ENCODE data around the gene NUDT12. TPM values are rescaled to one million over a fixed set of nuclear protein-coding genes. Genes with fewer than 3 reads are reported as not detected.

Gene NUDT12
- total RNA-seq, 1 experiment from 2014 or later: 9.2 TPM

- BruUV-seq (replicated peaks): no TSS peak
- in situ Hi-C loops (cut with HindIII; ENCODE audit: low pct_unique_long_range_greater_than_20kb, low sequenced_read_pairs) (no loop called here), intact Hi-C loops (cut with micrococcal nuclease; ENCODE audit: unreplicated experiment) (no loop called here)
- no peak overlapping the region for H3K4me3 ChIP-seq (ENCODE audit: low read depth in 2 of 2, low read length in 2 of 2)
- no peak overlapping the region for H3K27ac ChIP-seq (ENCODE audit: low read length)
- no peaks in the 10 kb centered on the region for H3K36me3 ChIP-seq (ENCODE audit: control insufficient read depth, insufficient read depth, low read length)
- POLR2A ChIA-PET: no interaction called here
- TF ChIP-seq TCF7L2 (IDR thresholded peaks at IDR 0.05; ENCODE audit: low read depth, low read length) (no peak), REST (IDR thresholded peaks at IDR 0.05; ENCODE audit: insufficient read depth in 1 of 2, low read depth in 2 of 2, low read length in 1 of 2) (no peak), CTCF (IDR thresholded peaks at IDR 0.05) (no peak), SIN3A (IDR thresholded peaks at IDR 0.05; ENCODE audit: borderline replicate concordance, insufficient read depth, low read depth, low read length) (no peak), POLR2AphosphoS5 (IDR thresholded peaks at IDR 0.05; ENCODE audit: low read depth, low read length) (no peak)
- ATAC-seq (no peak), DNase-seq (ENCODE audit: low read depth, low spot score) (no peak)
- CTCF ChIA-PET: no interaction called here
- no peaks in the 10 kb centered on the region for H3K4me1 ChIP-seq (ENCODE audit: control insufficient read depth, insufficient read depth, low read length)
- no peaks in the 10 kb centered on the region for H3K9me3 ChIP-seq (ENCODE audit: control insufficient read depth, insufficient read depth, low read depth, low read length)
- H3K27me3 ChIP-seq (ENCODE audit: control insufficient read depth, insufficient read depth, low read length): 0 out of 2 replicates have a peak, but pooled peaks cover 2% of the 10 kb centered on the region
Measured at GRCh38 chr5:103514371-103514770, 48.2 kb downstream of the NUDT12 start.

DNA sequence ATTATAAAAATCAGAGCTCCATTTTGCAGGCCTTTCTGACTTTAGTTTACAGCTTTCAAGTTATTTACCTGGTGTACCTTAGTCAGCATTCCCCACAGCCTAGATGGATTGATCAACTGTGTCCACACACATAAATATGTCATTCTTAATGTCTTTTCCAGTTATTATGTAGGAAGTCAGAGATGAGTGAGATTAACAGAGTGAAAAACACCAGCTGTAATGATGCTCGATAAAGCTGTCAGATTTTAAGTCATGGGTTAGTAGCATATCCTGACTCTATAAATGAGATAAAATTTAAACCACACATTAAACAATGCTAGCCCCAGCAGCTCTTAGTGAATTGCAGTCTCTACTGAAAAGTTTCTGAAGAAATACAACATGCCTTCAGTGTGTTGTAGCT is 48.9 kb downstream of the NUDT12 start:
- no peak for ATAC-seq
- DNase-seq (ENCODE audit: low read depth, low spot score): no peak
- POLR2A ChIA-PET: no interaction called here
- Histone ChIP-seq H3K27me3 (ENCODE audit: control insufficient read depth, insufficient read depth, low read length) (0 out of 2 replicates have a peak, but pooled peaks cover 2% of the 10 kb centered on the region), H3K9me3 (ENCODE audit: control insufficient read depth, insufficient read depth, low read depth, low read length) (no peaks in the 10 kb centered on the region), H3K36me3 (ENCODE audit: control insufficient read depth, insufficient read depth, low read length) (no peaks in the 10 kb centered on the region), H3K4me1 (ENCODE audit: control insufficient read depth, insufficient read depth, low read length) (no peaks in the 10 kb centered on the region), H3K27ac (ENCODE audit: low read length) (no peak overlapping the region), H3K4me3 (ENCODE audit: low read depth in 2 of 2, low read length in 2 of 2) (no peak overlapping the region)
- TF ChIP-seq TCF7L2 (IDR thresholded peaks at IDR 0.05; ENCODE audit: low read depth, low read length) (no peak), CTCF (IDR thresholded peaks at IDR 0.05) (no peak), POLR2AphosphoS5 (IDR thresholded peaks at IDR 0.05; ENCODE audit: low read depth, low read length) (no peak), REST (IDR thresholded peaks at IDR 0.05; ENCODE audit: insufficient read depth in 1 of 2, low read depth in 2 of 2, low read length in 1 of 2) (no peak), SIN3A (IDR thresholded peaks at IDR 0.05; ENCODE audit: borderline replicate concordance, insufficient read depth, low read depth, low read length) (no peak)
- intact Hi-C loops (cut with micrococcal nuclease; ENCODE audit: unreplicated experiment) (no loop called here), in situ Hi-C loops (cut with HindIII; ENCODE audit: low pct_unique_long_range_greater_than_20kb, low sequenced_read_pairs) (no loop called here)
- CTCF ChIA-PET: interaction anchor here (0.6 kb wide), 1 partner anchor 270 kb away, joined by 4 read pairs; no protein-coding TSS in a partner anchor
- no TSS peak for BruUV-seq (replicated peaks)
